Epithelial cell of esophagus (primary cell): ENCODE data around the gene GAREM1.

Experiments used
- DNase-seq: peaks from one replicate; pipeline ENCODE4 v3.0.0; 2010; ENCODE audit warnings: low read depth
- H3K4me3 ChIP-seq: 2 replicates; pipeline ENCODE4 v1.5.1; 2011; ENCODE audit warnings: mild to moderate bottlenecking, low read length, control low read depth
- TF ChIP-seq, protein P1 (sequence below): IDR thresholded peaks from 2 replicates; pipeline ENCODE4 v1.5.1; 2011; ENCODE audit warnings: low read depth, mild to moderate bottlenecking, low read length, control low read depth, inconsistent platforms; ENCODE audit not compliant: insufficient read depth; ENCODE audit errors: missing control alignments

The GAREM1 gene

DNA sequence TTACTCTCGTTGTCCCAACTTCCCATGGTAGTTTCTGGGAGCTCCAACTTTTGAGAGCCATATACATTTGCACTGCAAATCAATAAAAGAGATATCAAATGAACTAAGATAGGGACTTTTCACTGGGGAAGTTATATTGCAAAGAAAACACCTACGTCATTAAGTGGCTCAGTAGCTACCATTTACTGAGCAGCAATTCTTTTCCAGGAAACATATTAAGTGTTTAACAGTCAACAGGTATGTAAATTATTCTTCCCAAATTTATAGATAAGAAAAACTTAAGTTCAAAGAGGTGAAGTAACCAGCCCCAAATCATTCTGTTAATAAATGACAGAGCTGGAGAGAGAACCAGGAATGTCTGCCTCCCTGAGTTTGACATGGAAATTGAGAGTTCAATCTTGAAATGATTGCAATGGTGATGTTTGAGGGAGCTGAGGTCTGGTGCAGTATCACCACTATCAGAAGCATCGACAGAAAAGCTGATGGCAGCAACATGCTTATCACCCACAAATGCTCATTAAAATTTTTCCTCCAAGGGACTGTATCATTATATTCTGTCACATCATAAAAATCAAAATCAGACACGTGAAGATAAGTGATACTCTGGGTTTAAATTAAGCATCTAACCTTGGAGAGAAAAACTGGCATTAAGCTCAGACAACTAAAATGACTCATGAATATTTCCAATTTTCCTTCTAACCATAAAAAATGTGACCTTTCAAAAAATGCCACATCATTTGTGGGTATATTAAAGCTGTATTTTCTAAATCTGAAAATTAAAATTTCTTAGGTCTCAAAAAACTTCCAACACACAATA, 43.4 kb downstream of the GAREM1 start:
- TF ChIP-seq, protein P1, sequence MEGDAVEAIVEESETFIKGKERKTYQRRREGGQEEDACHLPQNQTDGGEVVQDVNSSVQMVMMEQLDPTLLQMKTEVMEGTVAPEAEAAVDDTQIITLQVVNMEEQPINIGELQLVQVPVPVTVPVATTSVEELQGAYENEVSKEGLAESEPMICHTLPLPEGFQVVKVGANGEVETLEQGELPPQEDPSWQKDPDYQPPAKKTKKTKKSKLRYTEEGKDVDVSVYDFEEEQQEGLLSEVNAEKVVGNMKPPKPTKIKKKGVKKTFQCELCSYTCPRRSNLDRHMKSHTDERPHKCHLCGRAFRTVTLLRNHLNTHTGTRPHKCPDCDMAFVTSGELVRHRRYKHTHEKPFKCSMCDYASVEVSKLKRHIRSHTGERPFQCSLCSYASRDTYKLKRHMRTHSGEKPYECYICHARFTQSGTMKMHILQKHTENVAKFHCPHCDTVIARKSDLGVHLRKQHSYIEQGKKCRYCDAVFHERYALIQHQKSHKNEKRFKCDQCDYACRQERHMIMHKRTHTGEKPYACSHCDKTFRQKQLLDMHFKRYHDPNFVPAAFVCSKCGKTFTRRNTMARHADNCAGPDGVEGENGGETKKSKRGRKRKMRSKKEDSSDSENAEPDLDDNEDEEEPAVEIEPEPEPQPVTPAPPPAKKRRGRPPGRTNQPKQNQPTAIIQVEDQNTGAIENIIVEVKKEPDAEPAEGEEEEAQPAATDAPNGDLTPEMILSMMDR: no peak
- DNase-seq: no peak
- no peak overlapping the region for H3K4me3 ChIP-seq

DNA sequence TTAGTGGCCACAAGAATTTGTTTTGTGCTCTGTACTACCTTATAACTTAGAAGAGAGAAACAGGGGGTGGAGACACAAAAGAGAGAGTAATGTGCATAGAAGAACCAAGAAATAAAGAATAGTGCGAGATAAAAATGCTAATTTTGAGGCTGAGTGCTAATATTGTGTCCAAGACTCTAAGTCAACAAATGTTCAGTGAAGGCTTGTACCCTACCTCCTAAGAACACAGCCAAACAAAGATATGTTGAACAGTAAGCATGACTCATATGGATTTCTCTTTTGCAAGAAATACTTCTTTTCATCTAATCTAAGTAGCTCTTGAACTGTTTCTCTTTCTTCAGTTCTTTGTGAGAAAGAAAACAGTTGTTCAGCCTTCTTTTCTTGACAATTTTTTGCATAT, 45.2 kb downstream of the GAREM1 start:
- peak; percentile 53 for DNase-seq
- H3K4me3 ChIP-seq: no peak overlapping the region
- TF ChIP-seq, protein P1: no peak

DNA sequence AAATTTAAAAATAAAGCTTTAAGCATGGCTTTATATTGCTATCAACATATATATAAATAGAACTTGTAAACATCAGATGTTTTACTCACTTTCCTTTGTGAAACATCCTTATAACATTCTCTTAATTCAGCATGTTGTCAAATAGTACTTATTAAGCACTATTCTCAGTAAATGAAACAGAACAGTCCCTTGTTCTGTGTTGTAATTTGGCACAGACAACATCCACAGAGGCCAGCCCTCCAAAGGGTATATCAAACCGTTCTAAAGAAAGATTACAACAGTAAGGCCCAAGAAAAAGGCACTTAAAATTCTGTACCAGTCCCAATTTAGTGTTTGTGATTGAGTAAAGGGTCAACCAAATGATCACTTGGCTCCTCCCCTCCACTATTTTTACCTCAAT, 46.0 kb downstream of the GAREM1 start:
- DNase-seq: no peak
- no peak overlapping the region for H3K4me3 ChIP-seq
- TF ChIP-seq, protein P1: no peak

DNA sequence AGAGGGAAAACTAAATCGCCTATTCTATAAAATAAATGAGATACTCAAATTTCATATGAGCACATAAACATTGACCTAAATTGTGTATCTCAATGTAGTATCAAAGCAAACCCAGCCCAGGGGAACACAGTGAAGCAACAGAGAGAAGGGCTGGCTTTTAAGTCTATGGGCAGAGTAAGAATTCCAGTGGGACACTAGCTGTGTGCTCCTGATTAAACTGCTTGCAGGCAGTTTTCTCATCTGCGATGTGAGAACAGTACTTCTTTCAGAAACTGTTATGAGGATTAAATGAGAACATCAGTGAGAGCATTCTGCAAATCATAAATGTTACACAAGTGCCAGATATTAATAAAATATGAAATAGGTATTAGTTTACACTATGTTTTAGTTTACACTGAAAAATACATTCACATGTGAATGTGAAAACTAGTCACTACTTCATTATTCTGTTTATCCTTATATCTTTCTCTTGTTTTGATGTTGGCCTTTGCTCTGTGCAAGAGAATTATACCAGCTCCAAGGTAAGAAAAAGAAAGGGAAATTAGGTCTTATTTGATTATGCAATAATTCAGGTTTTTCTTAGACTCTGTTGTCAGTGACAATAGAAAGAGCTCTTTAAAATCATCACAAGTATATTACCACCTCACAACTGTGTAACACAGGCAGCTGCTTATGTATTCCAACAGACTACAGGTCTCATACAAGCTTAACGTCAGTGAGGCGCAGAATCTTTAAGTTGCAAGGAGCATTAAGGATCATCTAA, 47.5 kb downstream of the GAREM1 start:
- TF ChIP-seq, protein P1: no peak
- no peak for DNase-seq
- H3K4me3 ChIP-seq: no peak overlapping the region

DNA sequence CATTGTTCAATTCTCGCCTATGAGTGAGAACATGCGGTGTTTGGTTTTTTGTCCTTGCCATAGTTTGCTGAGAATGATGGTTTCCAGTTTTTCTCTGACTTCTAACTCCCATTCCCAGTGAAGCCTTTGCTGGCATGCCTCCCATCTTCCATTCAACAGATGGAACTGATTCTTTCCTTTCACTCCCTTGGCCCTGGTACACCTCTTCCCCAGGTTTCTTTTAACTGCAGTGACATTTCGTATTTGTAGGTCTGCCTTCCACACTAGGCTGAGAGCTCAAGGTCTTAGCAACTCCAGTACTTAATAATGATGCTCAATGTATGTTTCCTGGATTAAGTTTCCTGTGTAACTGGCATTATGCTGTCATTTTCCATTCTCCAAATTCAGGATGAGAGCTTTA, 48.5 kb downstream of the GAREM1 start:
- TF ChIP-seq, protein P1: no peak
- DNase-seq: no peak
- no peak overlapping the region for H3K4me3 ChIP-seq

DNA sequence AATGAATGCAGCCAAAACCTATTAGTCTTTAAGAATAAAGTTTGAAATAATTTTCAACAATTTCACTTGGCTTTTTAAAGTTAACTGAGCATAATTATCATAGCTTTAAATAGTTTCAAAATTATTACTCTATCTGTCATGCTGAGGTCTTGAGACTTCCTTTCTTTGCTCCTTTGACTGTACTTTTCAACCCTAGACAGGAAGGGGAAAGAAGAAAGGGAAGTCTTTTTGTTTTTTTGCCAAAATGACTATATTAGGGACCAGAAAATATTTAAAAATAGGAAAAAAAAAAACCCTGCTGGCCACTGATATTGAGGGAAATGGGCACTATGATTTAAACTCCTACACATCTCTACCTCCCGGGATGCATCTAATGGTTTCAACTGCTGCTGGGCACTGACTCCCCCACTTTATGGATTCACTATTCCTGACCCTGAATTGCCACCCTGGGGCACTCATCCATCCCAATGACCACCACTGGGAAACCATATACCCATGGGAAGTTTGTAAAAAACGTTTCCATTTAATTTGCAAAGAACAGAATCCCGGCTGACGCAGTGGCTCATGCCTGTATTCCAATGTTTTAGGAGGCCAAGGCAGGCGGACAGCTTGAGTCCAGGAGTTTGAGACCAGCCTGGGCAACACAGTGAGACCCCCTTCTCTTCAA, 50.5 kb downstream of the GAREM1 start:
- H3K4me3 ChIP-seq: no peak overlapping the region
- DNase-seq: no peak
- TF ChIP-seq, protein P1: no peak
